CD4-positive, alpha-beta T cell treated with Interleukin-17A for 1 hour (primary cell): Measurements from ENCODE around the gene TPSAB1.
"Not testable (repeated sequence)": the region's sequence is repeated elsewhere in the genome, so short reads cannot be mapped to it uniquely, and the experiment has no call there.

Experiments
- DNase-seq: peaks from one replicate; pipeline ENCODE4 v3.0.0-alpha.2; 2020

TPSAB1 gene

GRCh38 chr16:1240436-1240835 lies at the start of gene TPSAB1:
Gene TPSAB1 (plus strand): TSS chr16:1240705. CDS start chr16:1240939, 234 bp downstream.
- not testable (repeated sequence) for DNase-seq

DNA sequence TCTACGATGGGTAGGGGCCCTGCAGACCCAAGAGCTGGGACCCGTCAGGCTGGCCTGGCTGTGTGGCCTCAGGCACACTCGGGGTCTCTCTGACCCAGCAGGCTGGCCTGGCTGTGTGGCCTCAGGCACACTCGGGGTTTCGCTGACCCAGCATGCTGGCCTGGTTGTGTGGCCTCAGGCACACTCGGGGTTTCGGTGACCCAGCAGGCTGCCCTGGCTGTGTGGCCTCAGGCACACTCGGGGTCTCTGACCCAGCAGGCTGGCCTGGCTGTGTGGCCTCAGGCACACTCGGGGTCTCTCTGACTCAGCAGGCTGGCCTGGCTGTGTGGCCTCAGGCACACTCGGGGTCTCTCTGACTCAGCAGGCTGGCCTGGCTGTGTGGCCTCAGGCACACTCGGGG lies 49.7 kb upstream of the TPSAB1 start:
- DNase-seq, result not testable (repeated sequence)

DNA sequence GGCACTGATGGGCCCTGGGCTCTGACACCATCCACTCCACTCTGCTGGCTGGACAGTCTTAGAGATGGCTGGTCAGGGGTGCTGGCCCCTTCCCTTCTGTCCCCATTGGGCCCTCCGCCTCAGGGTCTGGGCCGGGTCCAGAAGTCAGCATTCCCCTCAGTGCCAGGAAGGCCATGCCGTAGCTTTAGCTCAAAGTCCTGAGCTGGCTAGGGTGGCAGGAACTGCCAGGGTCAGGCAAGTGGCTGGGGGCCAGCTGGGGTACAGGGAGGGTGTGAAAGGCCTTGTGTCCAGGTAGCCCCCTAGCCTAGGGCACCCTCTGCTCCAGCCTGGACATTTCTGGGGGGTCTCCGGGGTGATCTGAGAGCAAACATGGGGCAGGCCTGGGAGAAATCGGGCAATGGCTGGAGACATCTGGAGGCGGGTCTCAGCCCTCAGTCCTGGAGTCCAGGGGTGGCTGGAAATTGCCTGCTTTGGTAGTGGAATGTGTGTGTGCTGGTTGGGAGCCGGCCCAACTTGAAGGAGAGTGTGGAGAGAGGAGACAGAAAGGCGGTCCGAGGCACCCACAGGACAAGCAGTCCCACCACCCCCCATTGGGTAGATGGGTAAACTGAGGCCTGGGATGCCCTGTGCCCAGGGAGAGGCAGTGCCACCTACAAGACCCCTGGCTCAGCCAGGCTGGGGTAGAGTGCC lies 48.0 kb upstream of the TPSAB1 start:
- DNase-seq, result no peak

DNA sequence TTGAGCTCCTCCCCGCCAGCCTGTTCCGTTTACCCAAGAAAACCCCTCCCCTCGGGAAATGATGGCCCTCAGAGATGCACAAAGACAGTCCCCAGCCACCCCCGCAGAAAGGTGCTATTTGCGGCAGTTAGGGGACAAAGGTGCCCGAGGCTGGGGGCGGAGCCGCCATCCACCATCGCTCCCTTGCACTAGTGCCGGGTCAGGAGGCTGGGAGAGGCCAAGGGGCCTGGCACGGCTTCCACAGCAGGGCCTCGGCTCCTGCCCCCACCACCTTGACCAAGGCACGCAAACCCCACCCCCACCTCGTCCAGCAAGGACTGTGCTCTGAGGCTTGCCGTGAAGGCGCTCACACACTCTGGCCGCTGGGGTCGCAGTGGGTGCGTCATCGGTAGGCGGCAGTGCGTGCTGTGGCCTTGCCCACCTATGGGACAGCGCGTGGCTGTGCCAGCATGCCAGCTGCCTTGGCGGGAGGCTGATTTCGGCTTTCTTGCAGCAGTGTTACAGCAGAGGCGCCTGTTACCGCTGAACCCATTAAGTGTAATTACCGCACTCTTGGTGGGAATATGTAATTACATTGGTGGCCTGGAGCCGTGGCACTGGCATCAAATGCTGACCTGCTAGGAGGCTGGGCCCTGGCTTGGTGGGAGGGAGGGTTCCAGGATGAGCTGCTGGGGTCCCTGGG lies 47.2 kb upstream of the TPSAB1 start:
- DNase-seq, result no peak

- no peak for DNase-seq
Measured at GRCh38 chr16:1193825-1194581, 46.5 kb upstream of the TPSAB1 start.

DNA sequence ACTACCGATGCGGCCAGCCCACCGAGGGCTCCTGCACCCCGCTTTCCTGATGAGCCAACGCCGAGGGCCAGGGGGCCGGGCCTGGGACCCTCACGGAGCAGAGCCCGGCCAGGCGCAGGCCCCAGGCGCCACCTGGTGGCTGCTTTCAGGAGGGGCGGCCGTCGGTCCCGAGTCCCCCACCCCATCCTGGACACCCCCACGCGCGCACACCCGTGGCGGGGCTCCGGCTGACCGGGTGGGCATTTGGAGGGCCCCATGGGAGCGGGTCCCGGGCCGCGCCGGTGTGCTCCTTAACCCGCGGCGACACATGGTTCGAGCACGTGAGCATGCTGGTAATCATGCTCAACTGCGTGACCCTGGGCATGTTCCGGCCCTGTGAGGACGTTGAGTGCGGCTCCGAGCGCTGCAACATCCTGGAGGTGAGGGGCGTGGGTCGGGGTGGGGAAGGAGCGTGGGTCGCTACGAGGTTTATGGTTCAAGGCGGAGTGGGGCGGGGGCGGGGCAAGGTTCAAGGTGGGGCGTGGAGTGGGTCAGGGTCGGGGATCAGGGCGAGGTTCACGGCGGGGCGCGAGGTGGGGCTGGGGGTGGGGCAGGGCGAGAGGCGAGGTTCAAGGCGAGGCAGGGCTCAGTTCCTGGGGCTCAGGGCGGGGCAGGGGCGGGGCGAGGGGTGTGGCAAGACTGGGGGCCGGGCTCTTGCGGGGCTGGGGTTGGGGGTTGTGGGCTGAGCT lies 45.7 kb upstream of the TPSAB1 start:
- DNase-seq, result no peak

GRCh38 chr16:1195393-1195666 lies 45.2 kb upstream of the TPSAB1 start:
- DNase-seq, result no peak

DNA sequence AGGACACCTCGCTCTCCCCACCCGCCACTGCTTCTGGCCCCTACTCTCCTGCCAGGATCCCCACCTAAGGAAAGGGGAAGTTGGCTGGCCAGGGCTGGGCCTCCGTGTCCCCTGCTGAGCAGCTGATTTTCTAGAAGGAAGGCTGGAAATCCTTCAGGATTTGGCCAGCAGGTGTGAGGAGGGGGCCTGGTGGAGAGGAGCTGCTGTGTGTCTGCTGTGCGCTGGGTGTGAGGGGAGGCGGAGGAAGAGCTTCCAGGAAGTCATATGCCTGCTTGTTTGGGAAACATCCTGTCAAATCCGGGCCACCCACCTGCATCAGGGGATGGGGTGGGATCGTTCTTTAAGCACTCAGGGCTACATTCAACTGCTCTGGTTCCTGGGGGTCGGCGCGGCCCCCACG lies 44.0 kb upstream of the TPSAB1 start:
- DNase-seq, result no peak

DNA sequence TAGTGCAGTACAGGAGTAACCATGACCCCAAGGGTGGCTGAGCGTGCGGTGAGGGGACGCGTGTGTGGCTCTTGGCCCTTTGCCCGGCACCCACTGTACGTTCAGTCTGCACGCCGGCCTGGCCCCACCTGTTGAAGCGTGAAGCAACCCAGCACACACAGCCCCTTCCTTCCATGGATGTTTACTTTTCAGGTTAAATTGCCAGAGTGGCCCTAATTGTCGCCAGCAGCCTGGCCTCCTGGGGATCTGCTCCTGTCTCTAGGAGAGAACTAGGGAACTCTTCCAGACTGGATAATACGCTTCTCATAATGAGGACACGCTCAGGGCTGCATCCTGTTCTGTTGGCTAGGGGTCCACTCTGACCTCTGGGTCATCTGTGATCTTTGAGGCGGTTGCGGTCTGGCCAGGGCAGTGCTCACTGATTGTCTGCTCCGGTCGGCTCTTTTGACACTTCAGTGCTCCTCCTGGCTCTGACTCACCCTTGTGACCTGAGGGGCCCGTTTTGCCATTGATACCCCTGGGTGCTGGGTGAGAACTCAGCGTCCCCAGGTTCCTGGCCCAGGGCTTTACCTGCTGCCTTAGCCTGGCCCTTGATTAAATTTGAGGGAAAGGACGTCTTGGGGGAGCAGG lies 43.2 kb upstream of the TPSAB1 start:
- no peak for DNase-seq

GRCh38 chr16:1198194-1198593 lies 42.3 kb upstream of the TPSAB1 start:
- DNase-seq, result no peak

- DNase-seq, result not testable (repeated sequence)
Measured at GRCh38 chr16:1198671-1199346, 41.7 kb upstream of the TPSAB1 start.

- no peak for DNase-seq
Measured at GRCh38 chr16:1199347-1200013, 41.0 kb upstream of the TPSAB1 start.

DNA sequence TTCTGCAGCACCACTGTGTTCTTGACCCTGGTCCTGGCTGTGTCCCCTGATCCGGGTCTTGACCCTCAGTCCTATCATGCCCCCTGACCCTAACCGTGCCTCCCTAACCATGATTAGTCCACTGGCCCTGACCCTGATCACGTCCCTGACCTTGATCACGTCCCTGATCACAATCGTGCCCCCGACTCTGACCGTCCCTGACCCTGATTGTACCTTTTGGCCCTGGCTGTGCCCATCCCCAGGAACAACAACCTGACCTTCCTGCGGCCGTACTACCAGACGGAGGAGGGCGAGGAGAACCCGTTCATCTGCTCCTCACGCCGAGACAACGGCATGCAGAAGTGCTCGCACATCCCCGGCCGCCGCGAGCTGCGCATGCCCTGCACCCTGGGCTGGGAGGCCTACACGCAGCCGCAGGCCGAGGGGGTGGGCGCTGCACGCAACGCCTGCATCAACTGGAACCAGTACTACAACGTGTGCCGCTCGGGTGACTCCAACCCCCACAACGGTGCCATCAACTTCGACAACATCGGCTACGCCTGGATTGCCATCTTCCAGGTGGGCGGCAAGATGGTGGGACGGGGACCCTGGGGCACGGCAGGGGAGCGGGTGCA lies 40.4 kb upstream of the TPSAB1 start:
- no peak for DNase-seq

DNA sequence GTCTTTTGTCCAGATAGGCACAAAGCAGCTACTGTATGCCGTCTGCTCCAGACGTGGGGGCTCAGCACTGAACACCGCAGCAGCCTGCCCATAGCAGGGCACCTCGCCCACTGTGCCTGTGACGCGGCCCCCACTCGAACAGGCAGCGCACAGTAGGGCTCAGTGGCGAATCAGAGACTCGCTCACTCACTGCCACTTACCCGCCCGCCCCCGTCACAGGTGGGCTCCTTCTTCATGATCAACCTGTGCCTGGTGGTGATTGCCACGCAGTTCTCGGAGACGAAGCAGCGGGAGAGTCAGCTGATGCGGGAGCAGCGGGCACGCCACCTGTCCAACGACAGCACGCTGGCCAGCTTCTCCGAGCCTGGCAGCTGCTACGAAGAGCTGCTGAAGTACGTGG lies 39.1 kb upstream of the TPSAB1 start:
- no peak for DNase-seq

DNA sequence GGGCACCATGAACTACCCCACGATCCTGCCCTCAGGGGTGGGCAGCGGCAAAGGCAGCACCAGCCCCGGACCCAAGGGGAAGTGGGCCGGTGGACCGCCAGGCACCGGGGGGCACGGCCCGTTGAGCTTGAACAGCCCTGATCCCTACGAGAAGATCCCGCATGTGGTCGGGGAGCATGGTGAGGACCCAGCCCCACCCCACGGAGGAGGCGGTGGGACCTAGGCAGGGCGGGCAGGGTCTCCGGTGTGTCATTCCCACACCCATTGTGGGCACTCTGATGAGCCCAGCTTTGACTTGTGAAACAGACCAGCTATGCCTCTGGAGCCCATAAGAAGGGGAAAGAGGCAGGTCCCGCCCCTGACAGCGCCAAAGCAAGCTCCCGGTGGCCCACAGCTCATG lies 38.2 kb upstream of the TPSAB1 start:
- DNase-seq, result no peak

DNA sequence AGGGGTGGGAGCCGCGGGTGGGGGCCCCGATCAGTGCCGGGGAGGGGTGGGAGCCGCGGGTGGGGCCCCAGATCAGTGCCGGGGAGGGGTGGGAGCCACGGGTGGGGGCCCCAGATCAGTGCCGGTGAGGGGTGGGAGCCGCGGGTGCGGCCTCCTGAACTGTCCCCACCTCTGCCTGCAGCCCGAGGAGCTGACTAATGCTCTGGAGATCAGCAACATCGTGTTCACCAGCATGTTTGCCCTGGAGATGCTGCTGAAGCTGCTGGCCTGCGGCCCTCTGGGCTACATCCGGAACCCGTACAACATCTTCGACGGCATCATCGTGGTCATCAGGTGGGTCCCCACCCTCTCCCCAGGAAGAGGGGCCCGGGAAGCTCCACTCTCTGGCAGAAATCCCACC lies 35.6 kb upstream of the TPSAB1 start:
- DNase-seq, result no peak

GRCh38 chr16:1206326-1206725 lies 34.2 kb upstream of the TPSAB1 start:
- no peak for DNase-seq

DNA sequence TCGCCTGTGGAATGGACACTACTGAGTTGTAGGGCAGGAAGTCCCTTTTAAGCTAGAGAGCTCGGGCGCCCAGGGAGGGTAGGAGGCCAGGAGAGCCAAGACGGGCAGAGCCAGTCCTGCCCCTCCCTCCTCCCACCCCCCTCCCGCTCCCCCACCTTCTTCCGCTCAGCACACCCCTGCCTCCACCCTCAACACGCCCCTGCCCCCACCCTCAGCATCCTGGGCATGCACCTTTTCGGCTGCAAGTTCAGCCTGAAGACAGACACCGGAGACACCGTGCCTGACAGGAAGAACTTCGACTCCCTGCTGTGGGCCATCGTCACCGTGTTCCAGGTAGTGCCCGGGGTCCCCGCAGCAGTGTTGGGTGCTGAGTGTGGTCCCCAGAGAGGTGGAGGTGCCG lies 33.7 kb upstream of the TPSAB1 start:
- DNase-seq, result peak; percentile 39

GRCh38 chr16:1208239-1208830 lies 32.2 kb upstream of the TPSAB1 start:
- peak; percentile 14 for DNase-seq

DNA sequence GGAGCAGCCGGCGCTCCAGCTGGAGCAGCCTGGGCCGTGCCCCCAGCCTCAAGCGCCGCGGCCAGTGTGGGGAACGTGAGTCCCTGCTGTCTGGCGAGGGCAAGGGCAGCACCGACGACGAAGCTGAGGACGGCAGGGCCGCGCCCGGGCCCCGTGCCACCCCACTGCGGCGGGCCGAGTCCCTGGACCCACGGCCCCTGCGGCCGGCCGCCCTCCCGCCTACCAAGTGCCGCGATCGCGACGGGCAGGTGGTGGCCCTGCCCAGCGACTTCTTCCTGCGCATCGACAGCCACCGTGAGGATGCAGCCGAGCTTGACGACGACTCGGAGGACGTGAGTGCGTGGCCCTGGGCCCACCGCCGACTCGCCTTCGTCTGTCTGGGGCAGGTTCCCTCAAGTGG lies 31.4 kb upstream of the TPSAB1 start:
- DNase-seq, result no peak

GRCh38 chr16:1210461-1210860 lies 30.0 kb upstream of the TPSAB1 start:
- no peak for DNase-seq
